Stomach (tissue), 4 donors: Measurements from ENCODE around the gene HDAC9.

Experiments used
- CTCF ChIP-seq, 7 experiments: fragments of 450-650 bp in 4 of 7; fragments of 200-600 bp in 3 of 7; sonication (generic) in 3 of 7; IDR thresholded peaks; one replicate each; pipeline ENCODE4 v1.5.1; 2016 to 2019; ENCODE audit warnings: antibody characterized with exemption in 7 of 7, control low read depth in 2 of 7, mild to moderate bottlenecking in 1 of 7
- EP300 ChIP-seq: sonication (generic); formaldehyde crosslinking; IDR thresholded peaks from one replicate; pipeline ENCODE4 v1.6.1; 2017; ENCODE audit warnings: antibody characterized with exemption
- POLR2A ChIP-seq, 4 donors: fragments of 450-650 bp; IDR thresholded peaks; one replicate each; pipeline ENCODE4 v1.6.1; 2016; ENCODE audit warnings: antibody characterized with exemption in 4 of 4, control low read depth in 2 of 4, mild to moderate bottlenecking in 1 of 4, moderate library complexity in 1 of 4
- POLR2AphosphoS5 ChIP-seq, 3 donors: sonication (generic); formaldehyde crosslinking; IDR thresholded peaks; one replicate each; pipeline ENCODE4 v1.6.1; 2016; ENCODE audit warnings: antibody characterized with exemption in 3 of 3

- TF ChIP-seq CTCF (IDR thresholded peaks at IDR 0.05) (no peak), EP300 (no peak), POLR2A (IDR thresholded peaks at IDR 0.05) (no peak), POLR2AphosphoS5 (IDR thresholded peaks at IDR 0.05) (no peak)
Observed at GRCh38 chr7:18975689-18976280, 480.2 kb downstream of the HDAC9 start.
